IMR-90 (cell line): Measurements from ENCODE around the gene HYLS1. TPM values are rescaled to one million over a fixed set of nuclear protein-coding genes. Genes with fewer than 3 reads are reported as not detected.
A peak's percentile ranks its signal among the peaks of the same experiment; 100 is the strongest.

ENCODE experiments used
- ATAC-seq: fragments of 200-7000 bp; cut with Tn5 transposase; 2 replicates; pipeline ENCODE4 v1.9.1; 2020; ENCODE audit warnings: low read depth, mild to moderate bottlenecking, moderate library complexity
- BruUV-seq: library from RNA; stranded (reverse); fragments of 400-500 nt; replicated peaks from 2 replicates; lab custom pipeline; 2021; lab: Mats Ljungman, UMichigan
- CTCF ChIA-PET: fragments of 300-600 bp; formaldehyde crosslinking; extraction: SDS; loops from one replicate; lab custom pipeline; 2021; ENCODE audit warnings: antibody characterized with exemption; lab: Yijun Ruan, JAX
- POLR2A ChIA-PET: fragments of 300-600 bp; sonication (Branson Sonifier 250); formaldehyde crosslinking; loops from one replicate; lab custom pipeline; 2022; ENCODE audit warnings: antibody characterized with exemption; ENCODE audit not compliant: unreplicated experiment; lab: Charles Lee
- DNase-seq: peaks from one replicate; pipeline ENCODE4 v3.0.0; 2013
- H2AFZ ChIP-seq: replicated peaks from 2 replicates; pipeline ENCODE3; 2013; ENCODE audit warnings: low read length, mild to moderate bottlenecking; ENCODE audit not compliant: poor library complexity
- H2AK5ac ChIP-seq: 2 replicates; pipeline ENCODE4 v1.6.1; 2013; ENCODE audit warnings: low read depth, low read length, inconsistent platforms
- H2AK9ac ChIP-seq: replicated peaks from 2 replicates; pipeline ENCODE3; 2013; ENCODE audit warnings: mild to moderate bottlenecking, low read depth, low read length, moderate library complexity; ENCODE audit not compliant: poor library complexity
- H2BK120ac ChIP-seq: 2 replicates; pipeline ENCODE4 v1.6.1; 2013; ENCODE audit warnings: low read depth, low read length, inconsistent platforms
- H2BK15ac ChIP-seq: 3 replicates; pipeline ENCODE4 v1.6.1; 2013; ENCODE audit warnings: low read depth, low read length, inconsistent platforms
- H2BK20ac ChIP-seq: 2 replicates; pipeline ENCODE4 v1.6.1; 2013; ENCODE audit warnings: low read depth, mild to moderate bottlenecking, inconsistent platforms, low read length, moderate library complexity
- H2BK5ac ChIP-seq: 2 replicates; pipeline ENCODE4 v1.6.1; 2013; ENCODE audit warnings: mild to moderate bottlenecking, low read depth, low read length, inconsistent platforms; ENCODE audit not compliant: poor library complexity, severe bottlenecking
- H3K14ac ChIP-seq: replicated peaks from 2 replicates; pipeline ENCODE4 v1.6.1; 2013; ENCODE audit warnings: low read depth, low read length, inconsistent platforms
- H3K18ac ChIP-seq: 2 replicates; pipeline ENCODE4 v1.6.1; 2013; ENCODE audit warnings: low read depth, low read length, control low read depth
- H3K23ac ChIP-seq: 2 replicates; pipeline ENCODE4 v1.6.1; 2013; ENCODE audit warnings: low read depth, low read length, inconsistent platforms
- H3K27ac ChIP-seq: 2 replicates; pipeline ENCODE4 v1.5.1; 2013; ENCODE audit warnings: mild to moderate bottlenecking, control low read depth, low read length; ENCODE audit not compliant: insufficient read depth
- H3K27me3 ChIP-seq: 2 replicates; pipeline ENCODE4 v1.6.1; 2013; ENCODE audit warnings: low read length; ENCODE audit not compliant: control insufficient read depth, insufficient read depth
- H3K36me3 ChIP-seq: 2 replicates; pipeline ENCODE4 v1.6.1; 2013; ENCODE audit warnings: low read length, mixed read lengths; ENCODE audit not compliant: control insufficient read depth, insufficient read depth
- H3K4ac ChIP-seq: 2 replicates; pipeline ENCODE4 v1.6.1; 2013; ENCODE audit warnings: low read depth, low read length, inconsistent platforms
- H3K4me1 ChIP-seq: 2 replicates; pipeline ENCODE4 v1.6.1; 2013; ENCODE audit warnings: low read length, mixed read lengths; ENCODE audit not compliant: control insufficient read depth, insufficient read depth
- H3K4me2 ChIP-seq: 2 replicates; pipeline ENCODE4 v1.6.1; 2013; ENCODE audit warnings: low read depth, mild to moderate bottlenecking, control low read depth, low read length, moderate library complexity
- H3K4me3 ChIP-seq: 2 replicates; pipeline ENCODE4 v1.5.1; 2013; ENCODE audit warnings: low read depth, mild to moderate bottlenecking, control low read depth, low read length, moderate library complexity; ENCODE audit not compliant: insufficient read depth
- H3K56ac ChIP-seq: 2 replicates; pipeline ENCODE4 v1.6.1; 2013; ENCODE audit warnings: low read length, inconsistent platforms; ENCODE audit not compliant: insufficient read depth; ENCODE audit errors: extremely low read depth
- H3K79me1 ChIP-seq, 2 experiments: 2 replicates each; pipeline ENCODE4 v1.6.1; 2013; ENCODE audit warnings: low read length in 2 of 2, inconsistent platforms in 1 of 2, low read depth in 1 of 2
- H3K9ac ChIP-seq: 2 replicates; pipeline ENCODE4 v1.6.1; 2013; ENCODE audit warnings: low read depth, low read length, control low read depth
- H3K9me1 ChIP-seq: 2 replicates; pipeline ENCODE4 v1.6.1; 2013; ENCODE audit warnings: low read length, inconsistent platforms; ENCODE audit not compliant: insufficient read depth
- H3K9me3 ChIP-seq: 2 replicates; pipeline ENCODE4 v1.6.1; 2013; ENCODE audit warnings: low read length; ENCODE audit not compliant: control insufficient read depth, insufficient read depth
- H4K20me1 ChIP-seq: 2 replicates; pipeline ENCODE4 v1.6.1; 2013; ENCODE audit warnings: low read length, inconsistent platforms; ENCODE audit not compliant: insufficient read depth
- H4K5ac ChIP-seq: 2 replicates; pipeline ENCODE4 v1.6.1; 2013; ENCODE audit warnings: mild to moderate bottlenecking, low read depth, low read length, control low read depth
- H4K8ac ChIP-seq, 2 experiments: 2 replicates each; pipeline ENCODE4 v1.6.1; 2013; ENCODE audit warnings: low read depth in 2 of 2, low read length in 2 of 2, control low read depth in 1 of 2, inconsistent platforms in 1 of 2
- H4K91ac ChIP-seq: 2 replicates; pipeline ENCODE4 v1.6.1; 2013; ENCODE audit warnings: low read depth, low read length, inconsistent platforms; ENCODE audit not compliant: insufficient read depth
- BHLHE40 ChIP-seq: fragments of 150-350 bp; IDR thresholded peaks from 2 replicates; pipeline ENCODE4 v1.6.1; 2016; ENCODE audit warnings: mild to moderate bottlenecking, low read depth, low read length
- CEBPB ChIP-seq: IDR thresholded peaks from 2 replicates; pipeline ENCODE4 v1.6.1; 2012; ENCODE audit warnings: low read depth, low read length, improper control_type of control experiment
- CHD1 ChIP-seq: IDR thresholded peaks from 2 replicates; pipeline ENCODE4 v1.6.1; 2012; ENCODE audit warnings: low read depth, low read length, improper control_type of control experiment
- ELK1 ChIP-seq: fragments of 150-350 bp; IDR thresholded peaks from 2 replicates; pipeline ENCODE4 v1.6.1; 2016; ENCODE audit warnings: low read depth, mild to moderate bottlenecking, low read length, moderate library complexity, borderline replicate concordance
- FOS ChIP-seq: fragments of 150-350 bp; IDR thresholded peaks from 2 replicates; pipeline ENCODE4 v1.6.1; 2016; ENCODE audit warnings: low read depth, low read length
- MAZ ChIP-seq: IDR thresholded peaks from 2 replicates; pipeline ENCODE4 v1.6.1; 2012; ENCODE audit warnings: low read depth, mild to moderate bottlenecking, low read length, improper control_type of control experiment, moderate library complexity, borderline replicate concordance
- MXI1 ChIP-seq: IDR thresholded peaks from 2 replicates; pipeline ENCODE4 v1.6.1; 2012; ENCODE audit warnings: low read depth, mild to moderate bottlenecking, low read length, moderate library complexity, borderline replicate concordance
- NFE2L2 ChIP-seq: fragments of 150-350 bp; IDR thresholded peaks from 2 replicates; pipeline ENCODE4 v1.6.1; 2016; ENCODE audit warnings: low read depth, mild to moderate bottlenecking, low read length
- RAD21 ChIP-seq: IDR thresholded peaks from 2 replicates; pipeline ENCODE4 v1.6.1; 2012; ENCODE audit warnings: low read length, improper control_type of control experiment
- RCOR1 ChIP-seq: IDR thresholded peaks from 2 replicates; pipeline ENCODE4 v1.6.1; 2012; ENCODE audit warnings: mild to moderate bottlenecking, low read length, improper control_type of control experiment; ENCODE audit not compliant: insufficient replicate concordance
- RFX5 ChIP-seq: IDR thresholded peaks from 2 replicates; pipeline ENCODE4 v1.8.0; 2012; ENCODE audit warnings: low read depth, mild to moderate bottlenecking, low read length, moderate library complexity
- USF2 ChIP-seq: fragments of 150-350 bp; IDR thresholded peaks from 2 replicates; pipeline ENCODE4 v1.6.1; 2017; ENCODE audit warnings: mild to moderate bottlenecking, antibody characterized with exemption, low read length, low read depth
- WGBS, 2 experiments: methylation state at CpG; one replicate each; pipeline versions ENCODE4 v1.1.5 to v1.1.7; 2013; ENCODE audit warnings: missing lambda C conversion rate in 2 of 2; ENCODE audit not compliant: insufficient read length in 1 of 2; ENCODE audit errors: extremely low coverage in 2 of 2; 5-methylcytosine and 5-hydroxymethylcytosine counted together
- dilution Hi-C: fragments of 300-500 bp; cut with HindIII; formaldehyde crosslinking; loops from one replicate; pipeline ENCODE4 v1.14.3; 2018; ENCODE audit warnings: low sequenced_read_pairs; ENCODE audit not compliant: unreplicated experiment
- in situ Hi-C: fragments of 300-500 bp; cut with MboI; formaldehyde crosslinking; loops from 3 replicates; pipeline ENCODE4 v1.14.3; 2019; ENCODE audit warnings: low sequenced_read_pairs, inconsistent platforms, mixed read lengths
- intact Hi-C: fragments of 100-400 bp; cut with micrococcal nuclease; formaldehyde crosslinking; loops from 2 replicates; pipeline ENCODE4 v1.10.0; 2022
- polyA plus RNA-seq, 3 experiments: library from polyadenylated mRNA; depleted of rRNA; stranded (reverse); fragments of >200 nt; gene quantifications; 2 replicates each; pipeline ENCODE4 v1.2.3, GENCODE V29; 2012; ENCODE audit warnings: low replicate concordance in 1 of 3
- total RNA-seq: library from RNA; depleted of rRNA; stranded (reverse); fragments of >200 nt; gene quantifications from 2 replicates; pipeline ENCODE4 v1.2.3, GENCODE V29; 2012

HYLS1 gene
- total and polyA plus RNA-seq, 2 of the 4 experiments (the other 2 are of a cell fraction), result 5.1 to 8.1 TPM

GRCh38 chr11:125949271-125950177 lies 62.1 kb downstream of the HYLS1 start (continued):
- no peak for TF ChIP-seq MXI1

GRCh38 chr11:125950178-125950490 lies 62.7 kb downstream of the HYLS1 start:
- H3K9me1 ChIP-seq, result no peaks in the 10 kb centered on the region
- ATAC-seq, result no peak
- H3K4me2 ChIP-seq, result no peak overlapping the region
- H2BK20ac ChIP-seq, result no peak overlapping the region
- H3K14ac ChIP-seq, result no peak overlapping the region
- intact Hi-C loops (no loop called here), in situ Hi-C loops (no loop called here), dilution Hi-C loops (no loop called here)
- H3K9ac ChIP-seq, result no peak overlapping the region
- H2BK15ac ChIP-seq, result no peak overlapping the region
- no TSS peak for BruUV-seq
- no peaks in the 10 kb centered on the region for H3K36me3 ChIP-seq
- H3K79me1 ChIP-seq, result no peaks in the 10 kb centered on the region
- no peak overlapping the region for H3K4me3 ChIP-seq
- H2AFZ ChIP-seq, result peak overlapping the region; percentile 9
- H3K4ac ChIP-seq, result no peak overlapping the region
- no peak overlapping the region for H4K8ac ChIP-seq
- peaks cover 6% of the 10 kb centered on the region for H3K27me3 ChIP-seq
- CTCF ChIA-PET, result no interaction called here
- no peaks in the 10 kb centered on the region for H3K9me3 ChIP-seq
- H4K5ac ChIP-seq, result no peak overlapping the region
- H3K18ac ChIP-seq, result no peak overlapping the region
- POLR2A ChIA-PET, result no interaction called here
- no peaks in the 10 kb centered on the region for H4K20me1 ChIP-seq
- no peaks in the 10 kb centered on the region for H3K4me1 ChIP-seq
- H2AK9ac ChIP-seq, result no peak overlapping the region
- no peak overlapping the region for H4K91ac ChIP-seq
- H2BK5ac ChIP-seq, result no peak overlapping the region
- H2AK5ac ChIP-seq, result no peak overlapping the region
- H3K56ac ChIP-seq, result no peak overlapping the region
- no peak overlapping the region for H3K27ac ChIP-seq
- WGBS, 2 experiments, result 90% methylated on average over 5 of the region's 11 CpGs; no CpG with 5 or more reads in 1 of the 2 experiments
- no peak for DNase-seq
- H2BK120ac ChIP-seq, result no peak overlapping the region
- no peak overlapping the region for H3K23ac ChIP-seq
- TF ChIP-seq RCOR1, result no peak
- TF ChIP-seq RFX5, result no peak
- no peak for TF ChIP-seq MAZ
- no peak for TF ChIP-seq MXI1
- no peak for TF ChIP-seq ELK1
- no peak for TF ChIP-seq RAD21
- TF ChIP-seq NFE2L2, result no peak
- no peak for TF ChIP-seq CHD1
- no peak for TF ChIP-seq USF2
- TF ChIP-seq BHLHE40, result no peak
- TF ChIP-seq FOS, result no peak
- TF ChIP-seq CEBPB, result no peak
